ENCODE data around the gene TCF7L2.

Gene TCF7L2

DNA sequence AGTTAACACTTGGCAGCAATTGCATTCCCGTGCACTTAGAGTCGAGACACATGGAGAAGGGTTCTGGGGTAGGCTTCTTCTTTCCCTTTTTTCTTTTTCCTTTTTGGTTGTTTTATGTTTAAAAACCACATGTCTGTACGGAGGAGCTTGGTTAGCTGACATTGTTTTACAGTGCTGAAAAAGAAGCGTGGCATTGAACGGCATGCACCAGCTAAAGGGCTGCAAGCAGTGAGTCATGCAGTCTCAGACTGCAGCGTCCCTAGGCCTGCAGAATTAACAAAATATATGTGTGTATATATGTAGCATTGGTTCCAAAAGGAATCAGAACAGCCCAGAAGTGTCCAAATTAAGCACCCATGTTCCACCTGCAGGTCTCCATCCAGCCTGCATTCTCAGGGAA, 211.0 kb downstream of the TCF7L2 start:
- FAIRE-seq: no peak

DNA sequence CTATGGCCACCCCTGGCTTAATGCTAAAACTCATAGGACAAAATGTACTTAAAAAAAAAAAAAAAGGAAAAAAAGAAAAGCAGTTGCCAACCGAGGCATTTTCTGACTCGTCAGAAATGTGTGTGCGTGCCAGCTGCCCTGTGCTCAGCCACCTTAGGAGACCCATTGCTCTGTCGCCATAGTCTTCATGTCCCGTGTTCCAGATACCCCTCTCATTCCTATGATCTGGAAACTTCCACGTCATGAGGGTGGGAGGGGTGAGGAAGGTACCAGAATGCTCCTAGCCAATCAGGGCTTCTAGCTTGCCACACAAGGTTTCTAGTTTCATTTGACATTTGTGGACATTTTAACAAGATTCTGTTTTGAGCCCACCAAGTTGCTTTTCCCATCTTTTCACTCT, 212.9 kb downstream of the TCF7L2 start:
- no peak for FAIRE-seq

DNA sequence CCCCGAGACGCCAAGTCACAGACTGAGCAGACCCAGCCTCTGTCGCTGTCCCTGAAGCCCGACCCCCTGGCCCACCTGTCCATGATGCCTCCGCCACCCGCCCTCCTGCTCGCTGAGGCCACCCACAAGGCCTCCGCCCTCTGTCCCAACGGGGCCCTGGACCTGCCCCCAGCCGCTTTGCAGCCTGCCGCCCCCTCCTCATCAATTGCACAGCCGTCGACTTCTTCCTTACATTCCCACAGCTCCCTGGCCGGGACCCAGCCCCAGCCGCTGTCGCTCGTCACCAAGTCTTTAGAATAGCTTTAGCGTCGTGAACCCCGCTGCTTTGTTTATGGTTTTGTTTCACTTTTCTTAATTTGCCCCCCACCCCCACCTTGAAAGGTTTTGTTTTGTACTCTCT, 215.6 kb downstream of the TCF7L2 start:
- FAIRE-seq: no peak

DNA sequence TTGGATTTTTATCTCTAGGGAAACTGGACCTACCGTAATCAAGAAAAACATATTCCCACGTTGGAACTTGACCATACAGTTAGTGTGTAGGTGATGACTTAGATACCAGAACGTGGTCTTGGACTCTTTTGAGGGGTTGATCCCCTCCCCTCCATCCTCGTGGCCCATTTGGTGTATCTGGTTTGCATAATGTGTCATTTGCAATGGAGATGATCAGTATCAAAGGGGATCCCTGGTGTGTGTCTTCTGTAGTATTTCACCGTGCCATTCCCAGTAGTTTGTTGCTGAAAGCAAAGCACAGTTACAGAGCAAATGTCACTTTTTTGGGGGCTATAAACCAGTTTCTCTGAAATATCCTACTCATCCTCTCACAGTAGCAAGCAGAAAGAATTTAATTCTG, 217.7 kb downstream of the TCF7L2 start:
- no peak for FAIRE-seq

DNA sequence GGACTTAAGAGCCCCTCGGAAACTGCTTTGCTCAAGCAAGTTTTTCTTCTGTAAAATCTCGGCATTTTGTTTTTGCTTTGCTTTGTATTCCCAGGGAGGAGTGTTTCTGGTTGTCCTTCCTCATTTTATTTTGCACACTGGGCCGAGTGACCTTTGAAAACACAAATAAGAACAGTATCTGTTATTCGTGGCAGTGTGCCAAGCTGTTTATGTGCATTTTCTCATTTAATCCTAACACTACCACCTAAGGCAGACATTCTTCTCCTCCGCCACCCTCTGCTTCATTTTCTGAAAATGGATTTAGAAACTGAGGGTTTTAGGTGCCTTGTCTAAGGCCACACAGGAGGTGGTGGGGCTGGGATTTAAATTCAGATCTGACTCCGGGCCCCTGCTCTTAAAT, 218.5 kb downstream of the TCF7L2 start:
- FAIRE-seq: no peak

DNA sequence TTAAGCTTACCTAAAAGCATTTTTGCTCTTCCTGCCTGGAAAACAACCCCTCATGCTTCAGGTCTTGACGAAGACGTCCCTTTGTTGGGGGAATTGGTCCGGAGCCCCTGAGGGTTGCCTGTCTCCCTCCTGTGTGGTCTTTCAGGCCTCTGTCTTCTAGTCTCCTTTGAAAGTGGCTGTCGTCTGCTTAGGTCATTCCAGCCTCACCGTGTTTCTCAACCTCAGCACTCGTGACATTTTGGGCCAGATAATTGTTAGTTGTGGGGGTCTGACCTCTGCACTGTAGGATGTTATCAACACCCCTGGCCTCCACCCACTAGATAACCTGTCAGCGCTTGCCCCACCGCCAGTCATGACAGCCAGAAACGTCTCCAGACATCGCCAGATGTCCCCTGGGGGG, 219.1 kb downstream of the TCF7L2 start:
- FAIRE-seq: no peak

DNA sequence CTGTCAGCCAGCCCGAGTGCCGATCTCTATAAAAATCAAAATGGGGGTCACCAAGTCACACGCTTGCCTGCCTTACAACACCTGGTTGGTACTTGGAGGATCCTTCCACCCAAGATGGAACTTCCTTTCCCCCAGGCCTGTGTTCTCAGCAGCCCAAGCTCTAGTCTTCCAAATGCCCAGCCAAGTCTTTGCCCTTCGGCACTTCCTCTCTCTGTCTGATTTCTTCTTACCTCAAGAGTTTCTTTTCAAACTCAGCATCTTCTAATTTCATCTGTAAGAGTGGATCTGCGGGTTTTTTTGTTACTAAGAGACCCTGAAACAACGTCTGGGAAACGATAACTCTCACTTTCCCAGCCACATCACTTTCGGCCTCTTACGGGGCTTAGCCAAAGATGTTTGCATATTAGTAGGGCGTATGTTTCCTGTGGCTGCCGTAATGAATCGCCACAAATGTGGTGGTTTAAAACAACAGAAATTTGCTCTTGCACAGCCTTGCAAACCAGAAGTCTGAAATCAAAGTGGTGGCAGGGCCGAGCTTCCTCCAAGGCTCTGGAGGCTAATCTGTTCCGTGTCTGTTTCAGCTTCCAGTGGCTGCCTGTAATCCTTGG, 219.9 kb downstream of the TCF7L2 start:
- no peak for FAIRE-seq

DNA sequence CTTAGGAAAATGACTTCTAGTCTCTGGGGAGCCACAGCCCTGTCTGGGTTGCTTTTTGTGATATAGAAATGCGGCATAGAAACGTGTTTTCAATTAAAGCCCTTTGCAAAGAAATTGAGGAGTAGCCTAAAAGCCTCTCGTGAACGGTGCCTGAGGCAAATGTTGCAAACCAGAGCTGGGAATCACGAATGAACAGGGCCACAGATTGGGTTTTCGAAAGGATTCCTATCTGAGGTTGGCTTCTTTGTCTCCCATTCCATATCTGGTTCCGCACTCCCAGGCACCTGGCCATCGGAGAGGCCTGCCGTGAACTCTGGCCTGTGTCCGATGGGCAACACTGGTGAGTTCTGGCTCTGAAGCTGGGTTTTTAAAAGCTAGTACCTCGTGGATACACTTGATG, 221.6 kb downstream of the TCF7L2 start:
- no peak for FAIRE-seq

DNA sequence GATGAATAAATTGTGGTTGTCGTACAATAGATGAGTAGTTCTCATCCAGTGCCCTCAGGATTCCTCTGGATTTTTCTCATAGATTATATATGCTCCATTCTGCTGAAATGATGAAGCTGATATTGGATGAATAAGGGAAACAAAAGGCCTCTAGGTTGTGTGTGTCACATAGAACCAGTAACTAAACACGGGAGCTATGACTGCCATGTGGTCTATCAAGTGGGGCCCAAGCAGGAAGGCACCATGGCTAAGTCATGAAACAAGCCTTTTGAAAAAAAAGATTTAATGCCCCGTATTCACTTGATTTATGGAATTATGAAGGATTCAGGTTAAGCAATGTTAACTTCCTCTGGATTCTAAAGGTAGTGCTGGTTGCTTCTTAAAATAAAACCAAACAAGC, 225.1 kb downstream of the TCF7L2 start:
- FAIRE-seq: no peak

DNA sequence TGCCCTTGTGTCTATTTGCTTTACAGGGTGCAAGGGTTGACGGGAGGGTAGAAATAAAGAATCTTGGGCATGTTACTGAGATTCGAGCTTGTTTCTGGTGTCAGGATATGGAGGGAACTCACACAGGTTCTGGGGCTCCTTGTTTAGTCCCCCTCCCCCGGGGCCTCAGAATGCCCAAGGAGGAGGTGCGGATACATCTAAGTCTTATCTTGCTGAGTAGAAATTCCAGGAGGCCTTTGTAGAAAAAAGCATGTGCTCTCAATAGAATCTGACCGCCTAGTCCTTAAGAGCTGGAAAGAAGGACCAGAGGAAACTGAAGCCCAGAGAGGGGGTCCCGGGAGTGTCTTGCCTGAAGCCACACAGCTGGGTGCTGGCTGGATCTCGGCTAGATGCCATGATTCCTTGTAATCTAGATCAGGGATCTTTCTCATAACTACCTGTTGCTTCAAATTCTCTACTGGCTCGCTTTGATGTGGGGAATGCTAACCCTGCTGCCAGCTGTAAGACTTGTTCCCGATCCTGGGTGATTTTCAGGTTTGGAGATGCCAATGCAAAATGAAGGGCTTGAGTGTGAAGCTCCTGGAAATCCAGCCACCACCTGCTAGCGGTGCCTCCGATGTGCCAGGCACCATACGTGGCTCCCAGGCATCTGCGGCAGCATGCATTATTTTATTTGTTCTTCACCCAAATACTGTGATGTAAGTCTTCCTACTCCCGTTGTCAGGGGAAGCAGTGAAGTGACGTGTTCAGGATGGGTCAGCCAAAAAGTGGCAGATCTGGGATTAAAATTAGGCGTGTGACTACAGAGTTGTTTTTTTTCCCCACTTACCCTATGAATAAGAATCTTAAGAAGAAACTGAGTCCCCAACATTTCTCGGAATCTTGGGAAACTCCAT, 226.0 kb downstream of the TCF7L2 start:
- FAIRE-seq: no peak

DNA sequence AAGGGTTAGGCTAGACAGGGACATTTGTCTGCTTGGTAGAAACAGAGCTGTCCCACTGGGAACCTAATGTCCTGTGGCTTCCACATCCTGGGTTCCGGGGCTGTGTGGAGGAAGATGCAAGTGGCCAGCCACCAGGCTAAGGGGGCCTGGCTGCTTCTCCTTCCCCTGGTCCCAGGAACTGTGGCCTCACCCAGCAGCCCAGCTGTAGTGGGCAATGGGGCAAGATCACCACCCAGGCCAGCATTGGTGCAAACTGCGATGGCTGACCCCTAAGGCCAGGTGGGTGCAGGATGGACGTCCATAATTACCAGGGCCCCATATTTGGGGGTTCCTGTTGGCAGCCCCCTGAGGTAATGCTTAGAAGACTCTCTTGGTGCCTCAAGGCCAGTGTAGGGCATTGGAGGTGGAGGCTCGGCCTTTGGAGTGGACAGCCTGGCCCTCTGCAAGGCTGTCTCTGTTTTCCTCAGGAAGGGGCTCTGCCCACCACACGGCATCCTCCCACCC, 226.7 kb downstream of the TCF7L2 start:
- no peak for FAIRE-seq

DNA sequence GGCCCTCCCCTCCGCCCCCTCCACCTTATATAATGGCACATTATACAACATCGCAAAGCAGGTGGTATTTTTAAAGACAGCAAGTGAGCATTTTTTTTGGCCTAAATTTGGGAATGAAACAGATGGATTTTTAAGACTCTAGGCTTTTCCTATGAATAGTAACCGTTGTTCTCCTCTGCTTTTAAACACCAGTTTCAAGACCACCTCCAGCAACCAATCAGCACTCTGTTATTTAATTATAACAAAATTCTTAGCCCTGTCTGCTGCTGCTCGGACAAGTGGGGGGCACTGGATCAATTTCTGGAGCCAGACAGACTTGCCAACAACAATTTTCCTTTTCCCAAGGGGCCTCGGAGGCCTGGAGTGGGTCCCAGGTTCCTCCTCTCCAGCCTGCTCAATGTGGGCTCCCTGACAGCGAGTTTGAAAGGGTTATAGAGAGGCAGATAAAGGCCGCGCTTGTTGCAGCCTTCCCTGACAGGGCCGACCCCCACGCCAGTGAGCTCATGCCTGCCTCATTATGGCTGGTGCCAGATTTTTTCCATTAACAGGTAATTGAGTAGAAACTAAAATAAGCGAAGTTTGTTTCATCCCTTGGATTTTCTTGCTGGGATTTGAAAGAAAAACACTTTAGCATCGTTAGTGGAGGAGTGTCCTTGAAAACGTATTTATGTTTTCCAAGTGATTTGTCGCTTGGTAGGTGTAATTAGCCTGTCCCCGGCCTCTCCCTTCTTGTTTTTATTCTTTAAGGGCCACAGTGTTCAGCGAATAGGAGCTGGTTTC, 227.3 kb downstream of the TCF7L2 start:
- no peak for FAIRE-seq

DNA sequence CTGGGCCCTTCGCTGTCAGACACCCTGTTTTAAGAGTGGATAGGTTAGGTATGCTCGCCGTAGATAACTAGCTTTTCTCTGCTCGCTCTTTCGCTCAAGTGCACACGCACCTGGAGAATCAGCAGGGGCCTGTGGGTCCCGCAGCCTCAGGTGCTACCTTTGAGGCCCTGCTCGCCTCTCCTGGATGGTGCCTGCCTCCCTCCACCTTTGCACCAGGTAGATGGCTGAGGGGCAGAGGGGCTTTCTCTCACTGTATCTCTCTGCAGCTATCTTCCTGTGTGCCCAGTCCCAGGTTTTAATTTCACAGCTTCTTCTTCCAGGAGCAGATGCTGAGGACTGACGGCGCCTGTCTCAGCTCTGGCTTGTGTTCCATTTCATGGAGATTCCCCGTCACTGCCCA, 227.9 kb downstream of the TCF7L2 start:
- FAIRE-seq: no peak

DNA sequence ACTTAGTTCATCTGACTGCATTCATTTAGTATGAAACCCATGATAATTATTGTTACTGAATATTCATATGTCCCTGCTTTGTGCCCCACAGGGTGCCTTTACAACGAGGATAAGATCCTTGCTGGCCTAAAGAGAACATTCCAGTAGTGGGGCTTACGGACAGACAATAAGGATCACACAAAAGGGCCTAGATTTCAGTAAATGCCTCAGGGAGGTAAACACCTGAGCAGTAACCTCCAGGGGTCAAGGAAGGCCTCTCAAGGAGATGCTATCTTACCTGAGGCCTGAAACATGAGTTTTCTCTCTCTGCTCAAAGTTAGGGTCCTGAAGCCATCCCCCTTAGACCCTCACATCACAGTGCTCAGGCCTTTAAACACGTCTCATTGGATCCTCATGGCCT, 228.7 kb downstream of the TCF7L2 start:
- no peak for FAIRE-seq

DNA sequence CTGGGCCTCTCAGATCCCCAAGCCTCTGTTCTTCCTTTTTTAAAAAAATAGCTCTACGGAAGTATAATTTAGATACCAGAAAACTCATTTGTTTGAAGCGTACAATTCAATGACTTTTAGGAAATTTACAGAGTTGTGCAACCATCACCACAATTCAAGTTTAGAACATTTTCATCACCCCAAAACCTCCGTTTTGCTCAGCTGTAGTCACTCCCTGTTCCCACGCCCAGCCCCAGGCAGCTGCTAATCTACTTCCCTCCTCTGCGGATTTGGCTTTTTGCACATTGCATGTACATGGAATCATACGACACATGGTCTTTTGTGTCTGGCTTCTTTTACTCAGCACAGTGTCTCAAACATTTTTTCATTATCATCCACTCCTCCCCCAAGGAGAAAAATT, 229.2 kb downstream of the TCF7L2 start:
- FAIRE-seq: no peak

DNA sequence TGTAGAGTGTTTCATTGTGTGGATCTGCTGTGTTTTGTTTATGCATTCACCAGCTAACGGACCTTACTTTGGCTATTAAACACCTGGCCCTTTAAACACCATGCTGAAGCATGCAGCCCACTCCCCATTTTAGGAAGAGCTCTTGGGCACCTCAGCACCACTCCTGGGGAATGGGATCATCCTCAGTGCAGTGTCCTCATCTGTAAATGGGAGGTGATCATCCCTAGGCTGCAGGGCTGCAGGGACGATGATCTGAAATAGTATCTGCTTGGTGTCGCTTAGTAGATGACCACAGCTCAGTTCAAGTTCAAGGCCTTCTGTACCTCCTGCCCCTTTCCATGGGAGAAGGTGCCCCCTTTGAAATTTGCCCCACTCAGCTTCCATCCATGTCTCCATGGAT, 229.9 kb downstream of the TCF7L2 start:
- no peak for FAIRE-seq

DNA sequence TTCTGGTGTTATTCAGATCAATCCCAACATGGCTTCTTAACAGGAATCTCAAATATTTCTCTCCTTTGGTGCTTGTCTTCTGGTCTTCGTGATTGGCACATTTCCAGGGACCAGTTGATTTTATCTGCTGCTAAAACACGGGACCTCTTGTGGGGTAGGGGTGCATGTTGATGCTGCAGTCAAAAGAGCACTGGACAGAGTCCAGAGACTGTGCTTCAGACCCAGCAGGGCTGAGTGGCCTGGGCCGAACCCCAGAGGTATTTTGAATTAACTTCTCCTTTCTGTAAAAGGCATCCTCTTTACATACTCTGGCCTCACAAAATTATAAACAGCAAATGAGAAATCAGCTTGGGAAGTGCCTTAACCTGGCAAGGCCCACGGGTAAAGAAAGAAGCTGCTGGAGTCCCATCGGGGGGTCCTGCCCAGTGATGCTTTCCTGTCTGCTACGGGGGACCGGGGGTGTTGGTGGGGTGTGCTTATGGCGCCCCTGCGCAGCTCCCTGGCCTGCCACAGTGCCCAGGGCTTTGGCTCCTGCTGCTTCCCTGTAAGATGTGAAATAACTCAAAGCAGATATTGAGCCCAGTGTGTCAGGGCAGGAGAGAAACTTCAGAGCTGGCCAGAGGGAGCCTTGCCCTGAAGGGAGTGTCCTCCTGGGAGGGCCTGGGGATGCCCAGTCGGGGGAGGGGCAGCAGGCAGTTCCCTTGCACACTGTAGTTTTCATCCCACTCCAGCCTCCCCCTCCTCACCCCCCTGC, 230.5 kb downstream of the TCF7L2 start:
- no peak for FAIRE-seq

DNA sequence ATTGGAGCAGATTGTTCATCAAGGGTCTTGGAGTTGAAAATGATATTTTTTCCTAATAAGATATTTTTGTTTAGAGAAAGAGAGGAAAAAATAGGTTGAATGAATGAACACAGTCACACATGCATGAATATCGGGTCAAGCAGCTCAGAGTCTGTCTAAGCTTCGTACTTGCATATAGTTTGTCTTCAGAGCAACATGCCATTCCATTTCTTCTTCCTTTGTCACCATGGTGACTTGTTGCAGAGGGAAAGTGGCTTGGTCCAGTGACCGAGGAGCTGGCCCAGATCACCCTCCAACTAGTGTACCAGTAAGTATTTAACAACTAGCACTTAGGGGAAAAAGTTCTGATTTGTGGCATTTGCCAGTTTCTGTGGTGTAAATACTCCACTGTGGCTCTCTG, 232.1 kb downstream of the TCF7L2 start:
- FAIRE-seq: no peak

DNA sequence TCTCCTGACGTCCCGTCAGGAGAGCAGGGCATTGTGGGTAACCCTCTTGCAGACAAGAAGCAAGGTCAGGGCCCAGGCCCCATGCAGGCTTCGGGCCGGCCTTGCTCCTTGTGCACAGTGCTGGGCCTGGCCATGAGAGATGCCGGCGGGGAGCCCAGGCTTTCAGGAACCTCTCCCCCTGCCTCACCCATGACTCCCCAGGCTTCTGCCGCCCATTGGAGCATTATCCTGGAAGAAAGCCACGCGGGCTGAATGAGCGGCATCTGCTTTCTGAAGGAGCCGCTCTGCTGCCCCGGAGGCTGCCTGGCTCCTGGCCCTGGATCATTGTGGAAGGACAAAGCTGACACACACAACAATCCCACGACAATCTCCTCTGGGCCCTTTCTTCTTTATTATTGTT, 233.5 kb downstream of the TCF7L2 start:
- FAIRE-seq: no peak

DNA sequence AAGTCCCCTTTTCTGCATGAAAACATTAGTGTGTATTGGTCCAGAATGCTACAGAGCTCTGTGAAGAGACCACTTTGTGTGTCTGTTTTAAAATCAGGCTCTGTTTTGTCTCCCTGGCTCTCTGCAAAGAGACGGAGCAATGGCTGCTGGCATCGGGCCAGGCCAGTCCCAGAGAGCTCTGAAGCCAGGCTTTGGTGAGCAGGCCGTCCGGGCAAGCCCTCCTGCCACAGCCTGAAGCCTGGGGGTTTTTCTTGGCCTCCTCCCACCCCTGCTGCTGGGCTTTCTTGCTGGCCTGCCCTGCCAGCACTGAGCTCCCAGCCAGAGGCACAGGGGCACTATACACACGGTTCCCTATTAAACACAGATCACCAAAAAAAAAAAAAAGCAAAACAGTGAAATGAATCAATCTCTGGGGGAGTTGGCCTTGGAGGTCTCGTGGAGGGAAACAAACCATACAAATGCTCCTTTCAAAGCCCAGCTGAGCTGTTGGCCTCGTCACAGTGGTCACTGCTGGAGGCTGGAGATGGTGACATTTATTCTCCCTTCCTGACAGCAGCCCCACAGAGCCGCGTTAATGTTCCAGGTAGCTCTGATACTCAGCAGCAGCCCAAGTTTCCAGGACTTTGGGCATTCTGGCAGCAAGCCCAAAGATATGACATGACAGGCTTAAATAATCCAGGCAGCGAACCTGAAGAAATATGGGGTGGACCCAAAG, 237.2 kb downstream of the TCF7L2 start:
- no peak for FAIRE-seq

DNA sequence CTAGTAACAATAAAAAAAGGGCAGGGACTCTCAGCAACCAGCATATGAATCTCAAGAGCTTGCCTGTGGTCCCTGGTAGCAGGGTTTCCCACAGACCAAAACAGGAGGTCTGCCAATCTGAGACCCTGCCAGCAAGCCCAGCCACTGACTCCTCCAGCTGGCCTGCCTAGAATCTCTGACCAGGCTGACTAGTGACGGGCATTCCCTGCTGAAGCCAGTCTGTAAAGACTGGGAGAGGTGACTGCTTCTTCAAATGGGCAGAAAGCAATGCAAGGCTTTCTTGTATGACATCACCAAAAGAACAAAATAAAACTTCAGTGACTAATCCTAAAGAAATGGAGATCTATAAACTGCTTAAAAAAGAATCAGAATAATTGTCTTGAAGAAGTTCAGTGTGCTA, 249.4 kb downstream of the TCF7L2 start:
- FAIRE-seq: no peak

DNA sequence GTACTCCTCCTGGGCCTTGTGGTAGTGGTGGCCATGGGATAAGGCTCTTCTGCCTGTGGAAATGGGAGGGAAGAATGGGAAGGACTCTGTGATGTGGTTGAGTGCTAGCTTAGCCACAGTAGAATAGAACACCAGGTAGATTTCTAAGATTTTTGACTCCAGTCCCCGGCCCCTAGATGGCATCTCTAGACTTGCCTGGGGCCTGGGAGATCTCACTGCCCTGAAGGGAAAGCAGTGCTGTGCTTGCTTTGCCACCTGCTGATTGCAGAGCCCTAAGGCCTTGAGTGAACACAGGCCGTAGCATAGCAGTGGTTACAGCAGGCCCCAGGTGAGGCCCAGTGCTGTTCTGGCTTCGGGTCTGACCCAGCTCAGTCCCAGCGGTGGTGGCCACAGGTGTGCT, 252.0 kb downstream of the TCF7L2 start:
- no peak for FAIRE-seq

All from islet of Langerhans (tissue), 1 donor.